GM19463 (cell line): ENCODE measurements around the gene ESR2.
A peak's percentile ranks its signal among the peaks of the same experiment; 100 is the strongest.
"Not testable (repeated sequence)": the region's sequence is repeated elsewhere in the genome, so short reads cannot be mapped to it uniquely, and the experiment has no call there.

Experiments
- ATAC-seq: cut with Tn5 transposase; IDR thresholded peaks from one replicate; pipeline ENCODE4 v1.9.1; 2021; ENCODE audit warnings: mild to moderate bottlenecking, moderate library complexity; ENCODE audit not compliant: unreplicated experiment

The ESR2 gene

GRCh38 chr14:64293976-64294671 is at the start of gene ESR2:
ESR2 (minus strand) TSS chr14:64294371; CDS start chr14:64282985, 11,386 bp downstream.
- ATAC-seq = peak; percentile 29

- ATAC-seq = no peak
These were observed 46.5 kb upstream of the ESR2 start for GRCh38 chr14:64340560-64341196.

DNA sequence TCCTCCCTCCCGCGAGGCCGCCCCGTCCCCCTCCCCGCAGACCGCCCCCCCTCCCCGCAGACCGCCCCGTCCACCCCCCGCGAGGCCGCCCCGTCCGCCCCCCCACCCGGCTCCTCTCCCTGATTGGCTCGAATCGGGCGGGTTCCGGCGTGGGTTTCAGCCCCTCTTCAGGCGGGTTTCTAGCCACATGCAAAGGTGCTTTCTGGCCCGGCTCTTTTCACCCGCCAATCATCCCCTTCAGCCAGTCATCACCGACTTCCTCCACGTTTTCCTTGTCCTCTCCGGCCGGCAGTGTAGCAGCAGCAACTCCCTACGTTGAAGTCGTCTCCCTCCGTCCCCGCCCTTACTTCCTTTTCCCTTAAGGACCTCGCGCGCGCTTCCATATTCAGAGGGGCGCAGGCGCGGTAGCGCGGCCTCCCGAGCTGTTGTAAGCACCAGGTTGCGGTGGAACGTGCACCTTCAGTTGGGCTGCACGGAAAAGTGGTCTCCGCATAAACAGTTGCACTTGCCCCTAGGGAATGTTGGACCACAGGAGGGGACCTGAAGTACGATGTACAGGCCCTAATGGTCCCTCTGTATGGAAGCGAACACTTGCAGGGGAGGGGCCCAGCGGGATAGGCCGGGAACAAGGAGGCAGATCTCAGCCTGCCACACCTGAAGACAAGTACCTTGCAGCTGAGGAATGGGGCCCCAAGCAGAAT is 44.6 kb upstream of the ESR2 start:
- ATAC-seq = peak; percentile 89

DNA sequence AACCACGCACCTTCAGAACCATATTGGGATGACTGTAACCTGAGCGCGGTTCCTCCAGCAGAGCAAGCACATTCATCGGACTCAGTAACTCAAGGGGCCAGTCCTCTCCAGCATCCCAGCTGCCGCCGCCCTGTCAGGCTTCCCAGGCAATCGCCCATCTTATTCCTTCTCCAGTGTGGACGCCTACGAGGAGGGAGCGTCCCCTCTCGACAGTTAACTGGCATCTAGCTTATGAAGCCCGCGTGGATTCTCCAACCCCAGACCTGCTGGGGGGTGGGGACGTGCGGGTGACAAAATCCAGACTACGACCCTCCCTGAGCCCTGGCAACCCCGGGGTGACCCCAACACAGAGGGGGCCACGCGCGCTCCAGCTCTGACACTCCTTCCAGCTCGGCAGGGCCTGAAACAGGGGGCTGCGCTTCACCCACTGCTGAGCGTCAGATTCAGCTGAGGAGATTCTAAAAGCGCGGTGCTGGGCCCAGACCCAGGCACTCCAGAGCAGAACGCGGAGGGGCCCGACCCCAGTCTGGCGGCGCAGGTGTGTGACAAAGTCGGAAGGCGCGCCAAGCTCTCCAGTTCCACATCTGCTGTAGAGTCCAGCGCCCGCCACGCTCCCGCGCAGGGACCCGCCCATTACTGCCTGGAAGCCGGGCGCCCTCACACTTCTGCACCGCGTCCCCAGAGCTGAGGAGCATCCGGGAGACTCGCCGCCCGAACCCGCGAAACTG is 43.9 kb upstream of the ESR2 start:
- ATAC-seq = peak; percentile 40

GRCh38 chr14:64329149-64329548 is 35.0 kb upstream of the ESR2 start:
- ATAC-seq = no peak

DNA sequence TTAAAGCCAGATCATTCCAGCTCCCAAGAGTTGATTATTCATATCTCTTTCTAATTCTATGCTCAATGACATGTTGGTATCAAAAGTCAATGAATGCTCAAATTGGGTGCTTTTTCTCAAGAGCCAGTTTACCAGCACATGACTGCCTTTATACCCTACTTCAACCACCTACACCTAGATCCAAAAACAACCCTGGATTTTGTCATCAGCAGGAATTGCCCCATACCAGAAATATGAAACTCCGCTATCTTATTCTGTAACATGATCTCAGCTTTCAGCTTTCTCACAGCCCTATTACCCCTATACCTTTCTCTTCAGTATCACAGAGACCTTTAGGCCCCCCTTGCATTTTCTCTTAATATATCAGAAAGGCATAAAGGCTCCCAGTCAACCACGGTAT is 32.3 kb upstream of the ESR2 start:
- ATAC-seq = no peak

DNA sequence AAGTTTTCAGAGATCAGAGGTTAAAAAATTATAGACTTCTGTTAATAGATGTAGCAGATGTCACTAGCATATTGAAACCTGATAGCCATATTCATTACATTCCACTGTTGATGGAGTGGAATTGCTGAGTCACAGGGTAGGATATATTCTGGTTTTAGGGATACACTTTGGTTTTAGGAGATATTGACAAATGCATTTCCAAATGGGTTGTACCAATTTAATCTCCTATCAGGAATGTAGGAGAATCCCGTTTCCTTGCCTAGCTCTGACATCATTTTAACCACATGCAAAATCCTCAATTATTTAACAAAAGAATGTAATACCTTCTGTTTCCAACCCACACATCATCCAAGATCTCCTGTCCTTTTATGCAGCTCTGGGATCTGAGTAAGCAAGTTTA is 30.7 kb upstream of the ESR2 start:
- ATAC-seq = no peak

DNA sequence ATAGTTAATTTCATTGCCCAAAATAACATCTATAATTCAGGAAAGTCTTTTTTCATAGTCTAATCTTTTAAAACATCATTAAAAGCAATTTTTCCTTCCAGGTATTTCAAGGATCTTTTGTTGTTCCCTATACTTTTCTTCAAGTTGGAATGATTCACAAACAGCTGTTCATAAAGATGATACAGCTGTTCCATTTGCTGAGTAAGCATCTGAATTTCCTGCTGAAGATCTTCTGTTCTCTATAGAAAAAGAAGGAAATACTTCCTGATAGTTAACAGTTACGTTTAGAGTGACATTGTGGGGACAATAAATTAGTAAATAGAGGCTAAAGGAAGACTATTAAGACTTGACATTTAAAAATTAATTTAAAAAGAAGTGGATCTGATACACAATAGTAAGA is 30.3 kb upstream of the ESR2 start:
- ATAC-seq = no peak

GRCh38 chr14:64320362-64320761 is 26.2 kb upstream of the ESR2 start:
- ATAC-seq = not testable (repeated sequence)

GRCh38 chr14:64318695-64319094 is 24.5 kb upstream of the ESR2 start:
- ATAC-seq = not testable (repeated sequence)

DNA sequence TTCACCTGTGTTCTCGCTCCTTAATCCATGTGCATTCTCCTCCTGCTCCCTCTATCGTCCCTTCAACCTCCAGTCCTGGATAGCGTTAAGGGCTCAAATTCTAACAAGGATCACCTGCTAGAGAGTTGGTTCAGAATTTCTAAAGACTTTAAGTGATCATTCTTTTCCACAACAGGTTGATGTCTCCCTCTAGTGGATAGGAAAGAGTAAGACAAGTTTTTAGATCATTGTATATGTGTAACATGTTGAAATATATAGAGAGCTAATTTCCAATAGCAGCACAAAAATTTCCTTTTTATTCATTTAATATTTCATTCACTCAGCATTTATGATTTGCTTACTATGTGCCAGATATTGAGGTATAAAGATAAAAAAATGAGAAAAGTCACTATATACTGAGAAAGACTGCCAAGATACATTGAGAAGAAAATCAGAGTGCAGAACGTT is 9.3 kb upstream of the ESR2 start:
- ATAC-seq = no peak

DNA sequence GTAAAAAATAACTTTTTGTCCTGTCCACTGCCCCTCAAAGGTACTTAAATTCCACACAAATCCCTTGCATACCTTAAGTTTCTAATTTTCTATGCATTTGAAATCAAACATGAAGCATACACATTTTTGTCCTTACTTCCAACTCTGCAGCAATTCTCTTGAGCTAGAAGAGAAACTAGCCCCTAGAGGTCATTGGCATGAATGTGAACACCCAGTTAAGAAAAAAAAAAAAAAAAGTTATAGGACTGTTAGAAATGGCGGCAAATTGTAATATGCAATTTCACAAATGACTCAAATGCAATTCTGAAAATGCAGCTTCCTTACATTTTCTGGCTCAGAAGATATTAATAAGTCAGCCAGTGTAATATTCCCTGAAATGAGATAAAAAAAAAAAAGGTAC is 4.6 kb upstream of the ESR2 start:
- ATAC-seq = no peak

GRCh38 chr14:64296561-64296960 is 2.4 kb upstream of the ESR2 start:
- no peak for ATAC-seq

DNA sequence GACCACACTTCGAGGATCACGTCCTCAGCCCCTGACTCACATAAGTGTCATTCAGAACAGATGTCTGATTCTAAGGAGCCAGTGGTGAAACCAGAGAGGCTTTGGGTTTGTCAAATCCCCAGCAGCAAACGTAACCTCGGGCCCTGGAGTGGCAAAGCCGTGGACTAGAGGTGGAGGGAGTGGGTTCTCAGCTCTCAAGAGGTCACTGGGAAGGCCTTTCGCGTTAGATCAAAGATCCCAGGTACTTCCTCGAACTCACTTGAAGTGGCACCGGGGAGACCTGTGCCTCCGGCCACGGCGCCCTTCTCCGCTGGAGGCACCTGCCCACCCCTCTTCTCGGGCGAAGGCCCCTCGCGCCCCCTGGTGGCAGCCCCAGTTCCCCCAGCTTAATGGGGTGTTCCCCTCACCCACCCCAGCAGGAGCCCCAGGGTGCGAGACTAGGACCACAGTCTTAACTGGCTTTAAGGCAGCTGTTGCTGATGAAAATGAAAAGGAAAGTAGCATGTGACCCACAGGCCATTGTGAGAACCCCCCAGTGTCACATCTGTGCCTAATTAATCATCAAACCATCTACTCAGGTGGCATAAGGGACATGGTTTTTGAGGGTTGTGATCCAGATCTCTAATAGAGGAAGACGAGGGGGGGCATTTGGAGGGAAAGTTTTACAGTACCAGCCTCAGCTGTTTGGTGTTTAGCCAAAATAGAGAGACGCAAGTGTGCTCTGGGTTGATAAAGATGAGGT is 672 bp upstream of the ESR2 start:
- peak; percentile 86 for ATAC-seq

GRCh38 chr14:64292197-64292596 is 2.0 kb downstream of the ESR2 start:
- no peak for ATAC-seq

- no peak for ATAC-seq
These were observed 4.6 kb downstream of the ESR2 start for GRCh38 chr14:64289571-64289970.

DNA sequence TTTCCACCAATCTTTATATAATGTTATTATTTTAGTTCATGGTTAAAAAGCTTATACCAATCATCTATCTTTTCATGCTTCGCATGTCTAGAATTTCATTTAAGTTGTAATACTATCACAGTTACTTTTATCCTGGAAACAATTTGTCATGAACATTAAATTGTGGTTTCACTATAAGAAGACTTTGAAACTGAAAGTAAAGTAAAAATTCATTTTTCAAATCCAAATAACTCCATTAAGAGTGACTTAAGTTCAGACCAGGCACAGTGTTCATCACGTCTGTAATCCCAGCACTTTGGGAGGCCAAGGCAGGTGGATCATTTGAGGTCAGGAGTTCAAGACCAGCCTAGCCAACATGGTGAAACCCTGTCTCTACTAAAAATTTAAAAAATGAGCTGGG is 12.4 kb downstream of the ESR2 start:
- ATAC-seq = no peak

GRCh38 chr14:64279704-64280668 is 14.2 kb downstream of the ESR2 start:
- ATAC-seq = no peak

- no peak for ATAC-seq
These were observed 15.7 kb downstream of the ESR2 start for GRCh38 chr14:64278458-64278857.
